WTC11 (cell line): ENCODE measurements around the gene KLC1. TPM values are rescaled to one million over a fixed set of nuclear protein-coding genes. Genes with fewer than 3 reads are reported as not detected.

Experiments used
- ATAC-seq: fragments of 200-7000 bp; cut with Tn5 transposase; 2 replicates; pipeline ENCODE4 v1.10.0; 2021; ENCODE audit warnings: mild to moderate bottlenecking, moderate library complexity
- CTCF ChIA-PET: fragments of 300-600 bp; sonication (Branson Sonifier 250); formaldehyde crosslinking; loops from one replicate; lab custom pipeline; 2021; ENCODE audit warnings: antibody characterized with exemption; lab: Charles Lee
- POLR2A ChIA-PET: fragments of 350-600 bp; sonication (Branson Sonifier 250); formaldehyde crosslinking; loops from one replicate; lab custom pipeline; 2021; ENCODE audit warnings: antibody characterized with exemption; lab: Charles Lee
- DNase-seq: peaks from one replicate; pipeline ENCODE4 v3.0.0; 2021; ENCODE audit warnings: low spot score
- H3K27ac Mint-ChIP-seq: 2 replicates; pipeline ENCODE4 v1.8.0; 2021; ENCODE audit warnings: mixed read lengths
- H3K27me3 Mint-ChIP-seq: 2 replicates; pipeline ENCODE4 v1.8.0; 2021; ENCODE audit warnings: low read depth, mild to moderate bottlenecking, moderate library complexity, mixed read lengths
- H3K36me3 Mint-ChIP-seq: 2 replicates; pipeline ENCODE4 v1.8.0; 2021; ENCODE audit warnings: mixed read lengths
- H3K4me1 Mint-ChIP-seq: 2 replicates; pipeline ENCODE4 v1.8.0; 2022; ENCODE audit warnings: mixed read lengths
- H3K4me3 Mint-ChIP-seq: 2 replicates; pipeline ENCODE4 v1.8.0; 2021; ENCODE audit warnings: mild to moderate bottlenecking, moderate library complexity, mixed read lengths
- H3K9me3 Mint-ChIP-seq: 2 replicates; pipeline ENCODE4 v1.8.0; 2021; ENCODE audit warnings: mixed read lengths
- ATF1 ChIP-seq: sonication (generic); formaldehyde crosslinking; IDR thresholded peaks from 2 replicates; pipeline ENCODE4 v1.8.1; 2023; ENCODE audit warnings: mild to moderate bottlenecking, moderate library complexity, missing genetic modification reagents
- CREM ChIP-seq: sonication (generic); formaldehyde crosslinking; IDR thresholded peaks from 2 replicates; pipeline ENCODE4 v1.8.1; 2022; ENCODE audit warnings: mild to moderate bottlenecking, missing genetic modification reagents, moderate library complexity
- ESRRA ChIP-seq: sonication (generic); formaldehyde crosslinking; IDR thresholded peaks from 2 replicates; pipeline ENCODE4 v1.8.1; 2022; ENCODE audit warnings: mild to moderate bottlenecking, missing genetic modification reagents, borderline replicate concordance
- GTF2I ChIP-seq: fragments of 250-450 bp; sonication (Bioruptor Pico); conservative IDR thresholded peaks from 2 replicates; pipeline ENCODE4 v1.4.0; 2021; ENCODE audit warnings: mild to moderate bottlenecking
- HMGXB4 ChIP-seq: sonication (generic); formaldehyde crosslinking; IDR thresholded peaks from 2 replicates; pipeline ENCODE4 v1.8.1; 2023; ENCODE audit warnings: mild to moderate bottlenecking, moderate library complexity, missing genetic modification reagents
- JAZF1 ChIP-seq: fragments of 250-450 bp; sonication (Bioruptor Pico); IDR thresholded peaks from 2 replicates; pipeline ENCODE4 v1.9.0; 2021; ENCODE audit warnings: moderate library complexity, mild to moderate bottlenecking, inconsistent platforms
- KAT7 ChIP-seq: sonication (generic); formaldehyde crosslinking; IDR thresholded peaks from 2 replicates; pipeline ENCODE4 v1.8.1; 2023; ENCODE audit warnings: missing genetic modification reagents, mild to moderate bottlenecking, borderline replicate concordance
- NR1H2 ChIP-seq: sonication (generic); formaldehyde crosslinking; IDR thresholded peaks from 2 replicates; pipeline ENCODE4 v1.9.0; 2021; ENCODE audit warnings: mild to moderate bottlenecking, moderate library complexity, missing genetic modification reagents
- RORB ChIP-seq: fragments of 250-450 bp; sonication (Bioruptor Pico); IDR thresholded peaks from 2 replicates; pipeline ENCODE4 v1.9.0; 2021; ENCODE audit warnings: mild to moderate bottlenecking
- SOX15 ChIP-seq: fragments of 250-450 bp; sonication (Bioruptor Pico); IDR thresholded peaks from 2 replicates; pipeline ENCODE4 v1.9.0; 2021; ENCODE audit warnings: mild to moderate bottlenecking
- TEAD1 ChIP-seq: sonication (generic); formaldehyde crosslinking; IDR thresholded peaks from 2 replicates; pipeline ENCODE4 v1.8.0; 2022; ENCODE audit warnings: mild to moderate bottlenecking, missing genetic modification reagents
- ZNF138 ChIP-seq: sonication (generic); formaldehyde crosslinking; conservative IDR thresholded peaks from 2 replicates; pipeline ENCODE4 v1.8.1; 2022; ENCODE audit warnings: mild to moderate bottlenecking, moderate library complexity, missing genetic modification reagents
- ZNF219 ChIP-seq: sonication (generic); formaldehyde crosslinking; IDR thresholded peaks from 2 replicates; pipeline ENCODE4 v1.8.0; 2023; ENCODE audit warnings: missing genetic modification reagents, mild to moderate bottlenecking, borderline replicate concordance
- ZNF396 ChIP-seq: fragments of 250-450 bp; sonication (Bioruptor Pico); IDR thresholded peaks from 2 replicates; pipeline ENCODE4 v1.8.0; 2021; ENCODE audit warnings: mild to moderate bottlenecking, moderate library complexity, borderline replicate concordance
- ZNF423 ChIP-seq: fragments of 250-450 bp; sonication (Bioruptor Pico); IDR thresholded peaks from 2 replicates; pipeline ENCODE4 v2.1.2; 2022; ENCODE audit warnings: mild to moderate bottlenecking, moderate library complexity
- ZNF425 ChIP-seq: fragments of 250-450 bp; sonication (Bioruptor Pico); conservative IDR thresholded peaks from 2 replicates; pipeline ENCODE4 v1.9.0; 2021; ENCODE audit warnings: mild to moderate bottlenecking
- ZNF671 ChIP-seq: fragments of 250-450 bp; sonication (Bioruptor Pico); IDR thresholded peaks from 2 replicates; pipeline ENCODE4 v1.8.0; 2021; ENCODE audit warnings: mild to moderate bottlenecking
- total RNA-seq: library from RNA; stranded (reverse); gene quantifications from 3 replicates; pipeline ENCODE4 v1.2.3, GENCODE V29; 2021
- TF ChIP-seq, protein P1 (sequence below): sonication (generic); formaldehyde crosslinking; IDR thresholded peaks from 2 replicates; pipeline ENCODE4 v1.8.1; 2022; ENCODE audit warnings: missing genetic modification reagents, borderline replicate concordance
- TF ChIP-seq, protein P2 (sequence below): sonication (generic); formaldehyde crosslinking; conservative IDR thresholded peaks from 2 replicates; pipeline ENCODE4 v1.8.1; 2023; ENCODE audit warnings: mild to moderate bottlenecking, low read depth, missing genetic modification reagents, moderate library complexity
- TF ChIP-seq, protein P3 (sequence below): sonication (generic); formaldehyde crosslinking; IDR thresholded peaks from 2 replicates; pipeline ENCODE4 v1.8.1; 2023; ENCODE audit warnings: mild to moderate bottlenecking, missing genetic modification reagents

KLC1 gene
- total RNA-seq, 1 experiment from 2014 or later = 171 TPM

GRCh38 chr14:103700753-103701490 is 71.9 kb downstream of the KLC1 start:
- DNase-seq = no peak
- H3K4me3 Mint-ChIP-seq = no peak overlapping the region
- ChIA-PET POLR2A (interaction anchor here (1.5 kb wide), 1 partner anchor 15 kb away, joined by 3 read pairs; the partner anchor contains the start of genes XRCC3 and ZFYVE21), CTCF (interaction anchor here (0.8 to 1.4 kb wide), 3 partner anchors 15 to 183 kb away, joined by 3 to 4 read pairs (median 3); partner anchors contain the start of genes XRCC3 and ZFYVE21)
- no peak overlapping the region for H3K27ac Mint-ChIP-seq
- peaks cover 10% of the 10 kb centered on the region for H3K4me1 Mint-ChIP-seq
- ATAC-seq = no peak
- no peaks in the 10 kb centered on the region; the same call in 1 of the 2 replicates for H3K27me3 Mint-ChIP-seq
- TF ChIP-seq KAT7 = no peak
- TF ChIP-seq ZNF138 (CRISPR knock-in tag) = no peak
- no peak for TF ChIP-seq SOX15 (CRISPR knock-in tag)
- TF ChIP-seq, protein P1, sequence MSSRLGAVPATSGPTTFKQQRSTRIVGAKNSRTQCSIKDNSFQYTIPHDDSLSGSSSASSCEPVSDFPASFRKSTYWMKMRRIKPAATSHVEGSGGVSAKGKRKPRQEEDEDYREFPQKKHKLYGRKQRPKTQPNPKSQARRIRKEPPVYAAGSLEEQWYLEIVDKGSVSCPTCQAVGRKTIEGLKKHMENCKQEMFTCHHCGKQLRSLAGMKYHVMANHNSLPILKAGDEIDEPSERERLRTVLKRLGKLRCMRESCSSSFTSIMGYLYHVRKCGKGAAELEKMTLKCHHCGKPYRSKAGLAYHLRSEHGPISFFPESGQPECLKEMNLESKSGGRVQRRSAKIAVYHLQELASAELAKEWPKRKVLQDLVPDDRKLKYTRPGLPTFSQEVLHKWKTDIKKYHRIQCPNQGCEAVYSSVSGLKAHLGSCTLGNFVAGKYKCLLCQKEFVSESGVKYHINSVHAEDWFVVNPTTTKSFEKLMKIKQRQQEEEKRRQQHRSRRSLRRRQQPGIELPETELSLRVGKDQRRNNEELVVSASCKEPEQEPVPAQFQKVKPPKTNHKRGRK (CRISPR knock-in tag) = no peak
- no peak for TF ChIP-seq RORB (CRISPR knock-in tag)
- TF ChIP-seq ZNF671 = no peak
- no peak for TF ChIP-seq ZNF423 (CRISPR knock-in tag)
- TF ChIP-seq, all 79 proteins: peak for 0
- Mint-ChIP-seq H3K36me3 (peaks cover 23% of the 10 kb centered on the region), H3K9me3 (no peaks in the 10 kb centered on the region)

DNA sequence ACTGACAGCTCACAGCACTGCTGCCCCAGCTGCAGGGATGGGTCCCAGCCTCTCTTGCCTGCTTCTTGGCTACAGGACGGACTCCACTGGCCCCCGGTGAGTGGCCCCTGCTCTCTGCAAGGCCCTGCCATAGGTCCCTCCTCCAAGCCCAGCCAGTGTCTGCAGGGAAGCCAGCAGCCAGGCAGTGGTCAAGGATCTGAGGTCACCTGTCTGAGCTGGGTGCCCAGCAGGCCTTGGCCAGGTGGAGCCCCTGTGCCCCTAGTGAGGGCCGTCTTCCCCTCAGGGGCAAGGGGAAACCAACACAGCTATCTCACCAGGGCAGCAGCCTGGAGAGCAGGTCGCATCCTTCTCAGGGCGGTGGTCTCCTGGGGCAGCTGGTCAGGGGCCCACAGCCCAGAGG is 73.1 kb downstream of the KLC1 start:
- no peaks in the 10 kb centered on the region; the same call in 1 of the 2 replicates for H3K27me3 Mint-ChIP-seq
- peaks cover 23% of the 10 kb centered on the region for H3K36me3 Mint-ChIP-seq
- H3K9me3 Mint-ChIP-seq = no peaks in the 10 kb centered on the region
- POLR2A ChIA-PET = no interaction called here
- H3K4me3 Mint-ChIP-seq = no peak overlapping the region
- no peak for ATAC-seq
- CTCF ChIA-PET = interaction anchor here (0.8 to 1.8 kb wide), 2 partner anchors 8 to 13 kb away, joined by 4 read pairs; partner anchors contain the start of genes XRCC3 and ZFYVE21
- TF ChIP-seq ZNF219 (CRISPR knock-in tag) = no peak
- no peak for TF ChIP-seq ESRRA (CRISPR knock-in tag)
- no peak for TF ChIP-seq NR1H2 (CRISPR knock-in tag)
- TF ChIP-seq ZNF423 (CRISPR knock-in tag) = no peak
- TF ChIP-seq, protein P2, sequence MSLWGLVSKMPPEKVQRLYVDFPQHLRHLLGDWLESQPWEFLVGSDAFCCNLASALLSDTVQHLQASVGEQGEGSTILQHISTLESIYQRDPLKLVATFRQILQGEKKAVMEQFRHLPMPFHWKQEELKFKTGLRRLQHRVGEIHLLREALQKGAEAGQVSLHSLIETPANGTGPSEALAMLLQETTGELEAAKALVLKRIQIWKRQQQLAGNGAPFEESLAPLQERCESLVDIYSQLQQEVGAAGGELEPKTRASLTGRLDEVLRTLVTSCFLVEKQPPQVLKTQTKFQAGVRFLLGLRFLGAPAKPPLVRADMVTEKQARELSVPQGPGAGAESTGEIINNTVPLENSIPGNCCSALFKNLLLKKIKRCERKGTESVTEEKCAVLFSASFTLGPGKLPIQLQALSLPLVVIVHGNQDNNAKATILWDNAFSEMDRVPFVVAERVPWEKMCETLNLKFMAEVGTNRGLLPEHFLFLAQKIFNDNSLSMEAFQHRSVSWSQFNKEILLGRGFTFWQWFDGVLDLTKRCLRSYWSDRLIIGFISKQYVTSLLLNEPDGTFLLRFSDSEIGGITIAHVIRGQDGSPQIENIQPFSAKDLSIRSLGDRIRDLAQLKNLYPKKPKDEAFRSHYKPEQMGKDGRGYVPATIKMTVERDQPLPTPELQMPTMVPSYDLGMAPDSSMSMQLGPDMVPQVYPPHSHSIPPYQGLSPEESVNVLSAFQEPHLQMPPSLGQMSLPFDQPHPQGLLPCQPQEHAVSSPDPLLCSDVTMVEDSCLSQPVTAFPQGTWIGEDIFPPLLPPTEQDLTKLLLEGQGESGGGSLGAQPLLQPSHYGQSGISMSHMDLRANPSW (CRISPR knock-in tag) = no peak
- TF ChIP-seq ZNF671 = no peak
- TF ChIP-seq TEAD1 (CRISPR knock-in tag) = no peak
- TF ChIP-seq GTF2I (CRISPR knock-in tag) = no peak
- TF ChIP-seq, protein P3, sequence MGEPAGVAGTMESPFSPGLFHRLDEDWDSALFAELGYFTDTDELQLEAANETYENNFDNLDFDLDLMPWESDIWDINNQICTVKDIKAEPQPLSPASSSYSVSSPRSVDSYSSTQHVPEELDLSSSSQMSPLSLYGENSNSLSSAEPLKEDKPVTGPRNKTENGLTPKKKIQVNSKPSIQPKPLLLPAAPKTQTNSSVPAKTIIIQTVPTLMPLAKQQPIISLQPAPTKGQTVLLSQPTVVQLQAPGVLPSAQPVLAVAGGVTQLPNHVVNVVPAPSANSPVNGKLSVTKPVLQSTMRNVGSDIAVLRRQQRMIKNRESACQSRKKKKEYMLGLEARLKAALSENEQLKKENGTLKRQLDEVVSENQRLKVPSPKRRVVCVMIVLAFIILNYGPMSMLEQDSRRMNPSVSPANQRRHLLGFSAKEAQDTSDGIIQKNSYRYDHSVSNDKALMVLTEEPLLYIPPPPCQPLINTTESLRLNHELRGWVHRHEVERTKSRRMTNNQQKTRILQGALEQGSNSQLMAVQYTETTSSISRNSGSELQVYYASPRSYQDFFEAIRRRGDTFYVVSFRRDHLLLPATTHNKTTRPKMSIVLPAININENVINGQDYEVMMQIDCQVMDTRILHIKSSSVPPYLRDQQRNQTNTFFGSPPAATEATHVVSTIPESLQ (CRISPR knock-in tag) = no peak
- TF ChIP-seq CREM = no peak
- no peak for TF ChIP-seq JAZF1 (CRISPR knock-in tag)
- no peak for TF ChIP-seq ZNF425
- TF ChIP-seq SOX15 (CRISPR knock-in tag) = no peak
- TF ChIP-seq ZNF138 (CRISPR knock-in tag) = no peak
- no peak for TF ChIP-seq ZNF396 (CRISPR knock-in tag)
- TF ChIP-seq ATF1 (CRISPR knock-in tag) = no peak
- no peak for TF ChIP-seq HMGXB4
- TF ChIP-seq, all 79 proteins: peak for 0
- no peak for DNase-seq
- Mint-ChIP-seq H3K4me1 (peaks cover 3% of the 10 kb centered on the region), H3K27ac (peak overlapping the region; percentile 68; the same call in 1 of the 2 replicates)
